Effector CD8-positive, alpha-beta T cell (primary cell): ENCODE data around the gene INAVA.

ENCODE experiments used
- DNase-seq: peaks from one replicate; lab custom pipeline; 2025; lab: John Stamatoyannopoulos, UW

Gene INAVA

GRCh38 chr1:200875416-200875815, 19.3 kb upstream of the INAVA start:
- no peak for DNase-seq

DNA sequence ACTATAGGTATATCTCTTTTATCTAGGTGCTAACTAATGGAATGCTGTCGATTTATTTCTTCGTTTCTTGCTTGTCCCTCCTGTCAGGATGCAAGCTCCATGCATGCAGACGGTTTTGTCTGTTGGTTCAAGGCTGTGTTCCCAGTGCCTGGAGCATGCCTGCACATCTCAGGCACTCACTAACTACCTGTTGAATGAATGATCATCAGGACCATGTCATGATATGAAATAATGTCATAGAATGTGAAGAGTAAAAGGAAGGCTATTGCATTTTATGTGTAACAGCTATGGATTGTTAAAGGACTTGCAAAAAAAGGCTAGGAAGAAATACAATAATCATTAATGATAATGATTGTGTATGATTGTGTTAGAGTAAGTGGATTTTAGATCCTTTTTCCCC, 17.7 kb upstream of the INAVA start:
- DNase-seq: no peak

- no peak for DNase-seq
Observed at GRCh38 chr1:200877839-200878551, 16.7 kb upstream of the INAVA start.

DNA sequence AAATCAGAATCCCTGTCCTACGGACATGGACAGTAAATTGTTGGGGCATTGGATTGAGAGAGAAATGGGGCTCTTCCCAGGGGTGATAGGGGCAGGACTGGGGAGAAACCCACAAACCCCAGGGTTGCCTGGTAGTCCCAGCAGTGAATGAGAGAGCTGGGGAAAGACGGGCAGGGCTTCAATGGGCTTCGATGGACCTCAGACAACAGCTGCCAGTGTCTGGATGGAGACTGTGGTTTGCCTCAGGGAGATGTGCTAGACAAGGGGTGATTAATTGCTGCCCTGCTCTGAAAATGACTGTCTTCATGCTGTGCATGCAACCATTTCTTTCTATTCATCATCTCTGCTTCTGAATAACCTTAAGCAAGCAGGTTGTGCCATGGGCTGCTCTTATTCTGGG, 14.5 kb upstream of the INAVA start:
- no peak for DNase-seq

- no peak for DNase-seq
Observed at GRCh38 chr1:200883118-200883517, 11.6 kb upstream of the INAVA start.

- DNase-seq: no peak
Observed at GRCh38 chr1:200885623-200886402, 8.9 kb upstream of the INAVA start.

DNA sequence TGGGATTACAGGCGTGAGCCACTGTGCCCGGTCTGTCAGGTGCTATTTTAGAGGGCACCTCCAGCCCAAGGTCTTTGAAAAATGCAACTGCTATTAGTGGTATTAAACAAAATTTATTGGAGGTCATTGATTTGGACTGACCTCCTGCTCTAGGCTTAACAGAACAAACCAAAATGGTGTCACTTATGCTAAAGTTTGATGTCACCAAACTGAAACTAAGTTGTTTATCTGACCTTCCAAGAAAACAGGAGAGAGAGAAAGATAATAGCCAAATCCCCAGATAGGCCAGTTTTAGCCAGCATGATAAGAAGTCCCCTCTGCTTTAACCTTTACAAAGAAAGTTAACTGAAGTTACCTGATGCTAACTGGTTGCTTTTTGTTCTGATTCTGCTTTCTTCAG, 8.1 kb upstream of the INAVA start:
- no peak for DNase-seq

GRCh38 chr1:200887036-200887435, 7.7 kb upstream of the INAVA start:
- no peak for DNase-seq

GRCh38 chr1:200887772-200888348, 6.8 kb upstream of the INAVA start:
- no peak for DNase-seq

- DNase-seq: no peak
Observed at GRCh38 chr1:200888349-200888838, 6.3 kb upstream of the INAVA start.

DNA sequence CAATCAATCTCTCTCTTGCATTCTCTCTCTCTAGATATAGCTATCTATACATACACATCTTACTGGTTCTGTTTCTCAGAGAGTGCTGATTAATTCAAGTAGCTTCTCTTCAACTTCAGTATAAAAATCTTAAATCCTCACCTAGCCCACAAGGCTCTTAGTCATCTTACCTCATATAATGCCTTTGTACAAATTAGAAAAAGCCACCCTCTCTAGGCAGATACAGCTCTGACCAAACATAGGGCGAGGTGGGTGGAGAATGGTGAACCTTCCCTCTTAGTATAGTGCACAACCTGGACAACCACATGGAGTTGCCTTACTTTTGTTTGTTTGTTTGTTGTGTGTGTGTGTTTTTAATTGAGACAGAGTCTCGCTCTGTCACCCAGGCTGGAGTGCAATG, 5.1 kb upstream of the INAVA start:
- no peak for DNase-seq

DNA sequence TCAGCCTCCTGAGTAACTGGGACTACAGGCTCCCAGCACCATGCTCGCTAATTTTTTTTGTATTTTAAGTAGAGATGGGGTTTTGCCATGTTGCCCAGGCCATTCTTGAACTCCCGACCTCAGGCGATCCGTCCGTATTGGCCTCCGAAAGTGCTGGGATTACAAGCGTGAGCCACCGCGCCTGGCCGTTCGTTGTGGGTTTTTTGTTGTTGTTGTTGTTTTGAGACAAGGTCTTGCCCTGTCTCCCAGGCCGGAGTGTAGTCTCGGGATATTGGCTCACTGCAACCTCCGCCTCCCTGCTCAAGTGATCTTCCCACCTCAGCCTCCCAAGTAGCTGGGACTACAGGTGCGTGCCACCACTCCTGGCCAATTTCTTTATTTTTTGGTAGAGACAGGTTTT, 4.7 kb upstream of the INAVA start:
- DNase-seq: no peak

DNA sequence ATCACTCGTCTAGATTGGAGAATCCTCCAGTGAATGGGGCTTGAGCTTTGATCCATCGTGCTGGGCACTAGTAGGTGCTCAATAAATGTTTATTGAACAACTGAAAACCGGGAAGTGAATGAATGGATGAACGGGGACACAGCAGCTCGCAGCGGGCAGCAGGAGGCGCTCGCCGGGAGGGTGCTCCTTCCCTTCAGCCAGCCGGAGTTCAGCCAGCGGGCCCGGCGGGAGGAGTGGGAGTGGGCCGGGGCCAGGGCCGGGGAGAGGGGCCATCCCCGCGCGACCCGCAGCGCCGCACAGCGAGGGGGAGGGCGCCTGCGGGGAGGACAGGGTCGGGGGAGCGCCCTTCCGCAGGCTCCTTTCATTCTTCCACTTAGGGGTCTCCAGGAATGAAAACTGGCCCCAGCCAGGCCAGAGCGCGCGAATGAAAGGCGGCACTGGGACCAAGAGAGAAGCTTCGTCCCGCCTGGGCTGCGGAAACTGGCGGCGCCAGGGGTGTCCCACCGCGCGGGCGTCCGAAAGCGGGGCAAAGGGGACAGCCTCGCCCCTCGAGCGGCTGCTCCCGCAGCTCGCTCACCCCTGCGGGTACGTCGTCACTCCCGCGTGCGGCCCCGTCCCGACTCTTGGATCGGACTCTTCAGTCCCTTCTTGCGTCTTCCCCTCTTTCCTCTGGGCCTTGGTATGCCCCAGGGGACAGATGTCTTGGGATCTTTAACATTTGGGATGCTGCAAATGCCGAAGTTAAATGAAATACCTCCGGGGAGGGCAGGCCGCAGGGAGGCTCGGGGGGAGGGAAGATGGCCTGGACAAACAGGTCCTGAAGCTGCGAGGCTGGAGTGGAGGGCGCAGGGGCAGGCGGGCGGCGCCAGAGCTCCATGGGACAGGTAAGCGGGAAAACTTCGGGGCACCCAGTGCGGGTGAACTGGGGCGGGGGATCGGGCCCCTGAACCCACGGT, 3.6 kb upstream of the INAVA start:
- DNase-seq: no peak

DNA sequence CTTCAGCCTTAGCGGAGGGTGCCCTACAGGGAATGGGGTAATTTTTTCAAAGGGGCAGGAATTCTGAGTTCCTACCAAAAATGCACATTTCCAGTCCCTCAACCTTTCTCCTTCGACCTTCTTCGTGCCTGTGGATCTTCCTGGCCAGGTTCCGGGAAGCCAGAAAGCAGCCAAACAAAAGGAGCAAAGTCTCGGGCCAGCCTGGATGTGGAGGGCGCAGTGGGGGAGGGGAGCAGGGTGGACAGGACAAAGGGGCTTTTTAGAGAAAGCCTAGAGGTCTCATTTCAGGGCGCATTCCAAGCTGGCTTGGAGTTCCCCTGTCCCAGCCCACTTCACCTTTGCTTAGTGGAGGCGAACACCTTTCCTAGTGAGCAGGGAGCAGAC, 2.9 kb upstream of the INAVA start:
- no peak for DNase-seq

GRCh38 chr1:200892546-200892945, 2.2 kb upstream of the INAVA start:
- no peak for DNase-seq

GRCh38 chr1:200892958-200893357, 1.7 kb upstream of the INAVA start:
- no peak for DNase-seq

- DNase-seq: no peak
Observed at GRCh38 chr1:200893411-200893901, 1.2 kb upstream of the INAVA start.

GRCh38 chr1:200895443-200895789, 716 bp downstream of the INAVA start:
- no peak for DNase-seq

DNA sequence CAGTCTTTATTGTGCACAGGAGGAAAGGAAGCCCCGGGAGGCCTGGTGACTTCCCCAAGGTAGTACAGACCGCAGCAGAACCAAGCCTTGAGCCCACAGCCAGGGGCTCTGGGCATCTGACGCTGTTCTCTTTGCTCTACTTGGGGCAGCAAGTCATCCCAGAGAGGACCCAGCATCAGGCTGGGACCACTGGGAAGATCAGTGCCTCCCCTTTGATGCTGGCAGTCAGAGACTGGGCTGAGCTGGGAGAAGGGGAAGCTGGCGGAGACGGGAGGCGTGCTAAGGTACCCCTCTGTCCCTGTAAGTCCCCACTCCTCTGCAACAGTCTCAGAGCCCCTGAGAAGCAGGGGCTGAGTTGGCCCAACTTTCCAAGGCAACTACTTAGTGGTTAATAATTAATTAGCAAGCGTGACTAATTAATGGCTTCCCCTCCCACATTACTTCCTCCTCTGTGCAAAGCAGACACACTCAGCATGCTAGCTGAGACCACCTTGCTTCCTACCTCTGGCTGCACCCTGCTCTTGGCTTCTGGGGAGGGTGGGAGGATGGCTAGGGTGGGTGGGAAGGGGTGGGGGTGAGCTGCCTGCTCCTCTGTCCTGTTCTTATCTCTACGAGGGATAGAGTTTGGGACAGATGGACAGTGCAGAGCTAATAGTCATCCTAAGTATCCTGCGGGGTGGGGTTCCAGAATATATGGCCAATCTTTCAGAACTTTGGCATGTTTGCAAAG, 1.3 kb downstream of the INAVA start:
- DNase-seq: no peak

DNA sequence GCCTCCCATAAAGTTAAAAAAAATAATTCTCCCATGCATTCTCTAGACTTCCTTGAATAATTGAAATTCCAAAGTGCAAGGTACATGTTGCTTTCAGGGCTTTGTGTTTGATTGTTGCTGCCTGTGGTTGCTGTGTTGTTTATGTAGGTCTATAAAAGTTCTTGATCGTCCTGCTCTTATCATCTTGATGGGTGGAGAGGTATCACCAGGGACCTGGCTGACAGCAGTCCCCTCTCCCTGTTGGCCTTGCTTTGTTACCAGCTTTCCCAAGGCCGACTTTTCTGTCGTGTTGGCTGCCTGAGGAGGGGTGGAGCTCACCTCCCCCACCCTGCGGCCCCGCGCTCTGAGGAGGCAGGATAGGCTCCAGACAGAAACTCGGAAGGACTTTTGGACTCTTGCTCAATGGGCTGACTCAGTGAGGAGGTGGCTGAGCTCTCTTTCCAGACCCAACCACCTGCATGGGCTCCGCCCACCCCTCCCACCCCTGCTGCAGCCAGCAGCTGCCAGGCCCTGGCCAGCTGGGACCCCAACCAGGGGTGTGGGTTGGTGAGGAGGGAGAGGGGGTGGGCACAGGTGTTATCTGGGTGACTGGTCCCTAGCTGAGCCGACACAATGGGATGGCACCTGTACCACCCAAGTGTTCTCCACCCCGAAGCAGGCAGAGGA, 2.0 kb downstream of the INAVA start:
- DNase-seq: no peak

DNA sequence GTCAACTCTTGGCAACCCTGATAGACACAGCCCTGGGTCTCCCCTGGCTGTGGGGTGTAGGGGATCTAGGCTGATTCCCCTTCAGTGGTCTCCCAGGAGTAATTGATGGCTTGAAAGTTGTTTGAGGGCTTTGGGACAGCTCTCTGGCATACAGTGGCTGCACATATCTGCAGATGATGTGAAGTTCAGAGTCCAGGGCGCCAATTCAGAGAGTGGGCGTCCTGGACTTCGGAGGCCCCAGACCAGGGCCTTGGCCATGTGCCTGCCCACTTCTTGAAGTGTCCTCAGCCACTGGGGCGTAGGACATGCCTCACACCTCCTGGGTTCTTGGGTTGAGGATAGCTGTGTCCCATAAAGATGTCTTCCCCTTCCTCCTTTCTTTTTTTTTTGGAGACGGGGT, 2.6 kb downstream of the INAVA start:
- DNase-seq: no peak
